Measurements from ENCODE around the gene FGF4.

FGF4 gene

GRCh38 chr11:69775163-69775755 lies at the start of gene FGF4:
TSS of gene FGF4 (minus strand) at chr11:69775341. CDS start at chr11:69775084, 257 bp downstream.
- TF ChIP-seq, protein P1, sequence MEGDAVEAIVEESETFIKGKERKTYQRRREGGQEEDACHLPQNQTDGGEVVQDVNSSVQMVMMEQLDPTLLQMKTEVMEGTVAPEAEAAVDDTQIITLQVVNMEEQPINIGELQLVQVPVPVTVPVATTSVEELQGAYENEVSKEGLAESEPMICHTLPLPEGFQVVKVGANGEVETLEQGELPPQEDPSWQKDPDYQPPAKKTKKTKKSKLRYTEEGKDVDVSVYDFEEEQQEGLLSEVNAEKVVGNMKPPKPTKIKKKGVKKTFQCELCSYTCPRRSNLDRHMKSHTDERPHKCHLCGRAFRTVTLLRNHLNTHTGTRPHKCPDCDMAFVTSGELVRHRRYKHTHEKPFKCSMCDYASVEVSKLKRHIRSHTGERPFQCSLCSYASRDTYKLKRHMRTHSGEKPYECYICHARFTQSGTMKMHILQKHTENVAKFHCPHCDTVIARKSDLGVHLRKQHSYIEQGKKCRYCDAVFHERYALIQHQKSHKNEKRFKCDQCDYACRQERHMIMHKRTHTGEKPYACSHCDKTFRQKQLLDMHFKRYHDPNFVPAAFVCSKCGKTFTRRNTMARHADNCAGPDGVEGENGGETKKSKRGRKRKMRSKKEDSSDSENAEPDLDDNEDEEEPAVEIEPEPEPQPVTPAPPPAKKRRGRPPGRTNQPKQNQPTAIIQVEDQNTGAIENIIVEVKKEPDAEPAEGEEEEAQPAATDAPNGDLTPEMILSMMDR (IDR thresholded peaks at IDR 0.05; ENCODE audit: insufficient read depth, missing control alignments): no peak
- FAIRE-seq: no peak
- no peak for DNase-seq (ENCODE audit: insufficient read length, low spot score)

- TF ChIP-seq, protein P1 (IDR thresholded peaks at IDR 0.05; ENCODE audit: insufficient read depth, missing control alignments): no peak
- DNase-seq (ENCODE audit: insufficient read length, low spot score) (peak; percentile 3), FAIRE-seq (no peak)
Observed at GRCh38 chr11:69823641-69824265, 48.6 kb upstream of the FGF4 start.

- no peak for DNase-seq (ENCODE audit: insufficient read length, low spot score)
- no peak for FAIRE-seq
Observed at GRCh38 chr11:69822676-69823494, 47.7 kb upstream of the FGF4 start.

DNA sequence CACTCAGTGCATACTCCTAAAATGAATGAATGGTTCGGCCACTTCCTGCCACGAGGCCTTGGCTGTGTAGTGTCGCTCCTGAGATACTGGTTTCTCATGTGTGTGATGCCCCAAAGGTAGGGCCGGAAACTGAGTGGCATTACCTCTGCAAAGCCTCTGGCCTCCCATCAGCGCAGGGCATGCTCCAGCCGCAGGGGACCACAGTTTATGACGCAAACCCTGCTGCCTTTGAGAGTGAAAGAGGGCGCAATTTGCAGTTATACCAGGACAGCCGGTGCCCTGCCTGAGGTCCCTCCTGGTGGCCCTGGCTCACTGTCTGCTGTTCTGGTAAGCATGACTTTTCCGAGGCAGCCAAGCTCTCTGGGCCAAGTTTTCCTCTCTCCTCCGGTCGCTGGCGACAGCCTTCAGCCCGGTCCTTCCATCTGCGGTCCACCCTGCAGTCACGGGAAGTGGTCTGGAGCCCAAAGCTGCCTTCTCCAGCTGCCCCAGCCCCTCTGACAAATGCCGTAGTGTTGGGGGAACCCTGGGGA lies 46.4 kb upstream of the FGF4 start:
- TF ChIP-seq, protein P1 (IDR thresholded peaks at IDR 0.05; ENCODE audit: insufficient read depth, missing control alignments): no peak
- DNase-seq (ENCODE audit: insufficient read length, low spot score) (no peak), FAIRE-seq (no peak)

More at GRCh38 chr11:69822676-69823494, 47.7 kb upstream of the FGF4 start:
- TF ChIP-seq, protein P1 (IDR thresholded peaks at IDR 0.05; ENCODE audit: insufficient read depth, missing control alignments): no peak

DNA sequence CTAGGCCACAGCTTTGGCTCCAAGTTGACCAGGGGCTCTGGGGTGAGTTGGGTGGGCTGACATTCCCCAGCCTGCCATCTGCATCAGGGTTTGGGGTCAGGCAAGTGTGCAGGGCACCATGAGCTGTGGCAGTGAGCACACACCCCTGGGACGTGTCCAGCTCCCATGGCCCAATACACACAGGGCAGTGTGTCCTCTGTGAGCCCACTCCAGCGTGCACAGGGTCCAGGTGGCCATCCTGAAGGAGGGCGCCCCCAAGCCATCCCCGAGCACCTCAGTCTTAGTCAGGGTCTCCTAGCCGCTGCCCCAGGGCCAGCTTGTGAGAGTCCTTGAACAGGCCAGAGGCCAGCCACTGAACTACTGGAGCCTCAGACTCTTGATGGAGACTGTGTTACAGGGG lies 45.3 kb upstream of the FGF4 start:
- no peak for DNase-seq (ENCODE audit: insufficient read length, low spot score)
- no peak for FAIRE-seq
- TF ChIP-seq, protein P1 (IDR thresholded peaks at IDR 0.05; ENCODE audit: insufficient read depth, missing control alignments): no peak

GRCh38 chr11:69819541-69820070 lies 44.5 kb upstream of the FGF4 start:
- TF ChIP-seq, protein P1 (IDR thresholded peaks at IDR 0.05; ENCODE audit: insufficient read depth, missing control alignments): no peak
- DNase-seq (ENCODE audit: insufficient read length, low spot score): no peak
- no peak for FAIRE-seq
